Stimulated activated naive B cell treated with anti-CD40 and anti-IgM and Interleukin-4, amounts not matched to agents 10 μg/mL and 1 μg/mL and 100 μg/mL, for 72 hours (primary cell): ENCODE results near the gene MPP7.
"Not testable (repeated sequence)": the region's sequence is repeated elsewhere in the genome, so short reads cannot be mapped to it uniquely, and the experiment has no call there.

Experiments used
- ATAC-seq, 2 donors: fragments of 150-1000 bp; cut with Tn5 transposase; replicated peaks; 2 replicates each; pipeline ENCODE4 v1.10.0; 2021; ENCODE audit warnings: moderate library complexity in 1 of 2
- DNase-seq: peaks from one replicate; pipeline ENCODE4 v3.0.0; 2021
- H3K27ac Mint-ChIP-seq: one replicate; pipeline ENCODE4 v1.8.0; 2022; ENCODE audit warnings: mild to moderate bottlenecking, mixed read lengths
- H3K27me3 Mint-ChIP-seq, 2 donors: one replicate each; pipeline ENCODE4 v1.8.0; 2022; ENCODE audit warnings: mixed read lengths in 2 of 2
- H3K36me3 Mint-ChIP-seq, 2 donors: one replicate each; pipeline ENCODE4 v1.8.0; 2022; ENCODE audit warnings: mixed read lengths in 2 of 2, mild to moderate bottlenecking in 1 of 2
- H3K4me1 Mint-ChIP-seq, 2 donors: one replicate each; pipeline ENCODE4 v1.8.0; 2022; ENCODE audit warnings: mixed read lengths in 2 of 2, mild to moderate bottlenecking in 1 of 2
- H3K4me3 Mint-ChIP-seq, 2 donors: one replicate each; pipeline ENCODE4 v1.8.0; 2022; ENCODE audit warnings: mild to moderate bottlenecking in 2 of 2, mixed read lengths in 2 of 2, moderate library complexity in 1 of 2
- H3K9me3 Mint-ChIP-seq, 2 donors: one replicate each; pipeline ENCODE4 v1.8.0; 2022; ENCODE audit warnings: mixed read lengths in 2 of 2, mild to moderate bottlenecking in 1 of 2

The MPP7 gene

GRCh38 chr10:28319061-28319460, 16.2 kb upstream of the MPP7 start:
- not testable (repeated sequence) for H3K4me1 Mint-ChIP-seq, H3K36me3 Mint-ChIP-seq, DNase-seq, ATAC-seq, H3K27me3 Mint-ChIP-seq, H3K4me3 Mint-ChIP-seq, H3K27ac Mint-ChIP-seq, H3K9me3 Mint-ChIP-seq

- Mint-ChIP-seq H3K27ac (no peak overlapping the region), H3K4me1 (no peaks in the 10 kb centered on the region), H3K27me3 (peaks cover 5 to 6% of the 10 kb centered on the region in 2 donors), H3K36me3 (no peaks in the 10 kb centered on the region), H3K4me3 (no peak overlapping the region), H3K9me3 (no peaks in the 10 kb centered on the region)
- no peak for DNase-seq
- no peak for ATAC-seq
Measured at GRCh38 chr10:28318626-28319025, 15.8 kb upstream of the MPP7 start.

- DNase-seq: no peak
- H3K27me3 Mint-ChIP-seq: peaks cover 5 to 6% of the 10 kb centered on the region in 2 donors
- no peaks in the 10 kb centered on the region for H3K36me3 Mint-ChIP-seq
- peaks cover 0 to 1% of the 10 kb centered on the region in 2 donors for H3K4me1 Mint-ChIP-seq
- ATAC-seq: no peak
- no peak overlapping the region for H3K27ac Mint-ChIP-seq
- H3K9me3 Mint-ChIP-seq: no peaks in the 10 kb centered on the region
- no peak overlapping the region for H3K4me3 Mint-ChIP-seq
Measured at GRCh38 chr10:28317760-28318159, 14.9 kb upstream of the MPP7 start.

GRCh38 chr10:28316696-28317095, 13.8 kb upstream of the MPP7 start:
- no peak for ATAC-seq
- H3K27me3 Mint-ChIP-seq: peaks cover 5 to 13% of the 10 kb centered on the region in 2 donors
- peaks cover 3 to 4% of the 10 kb centered on the region in 2 donors for H3K9me3 Mint-ChIP-seq
- peaks cover 0 to 3% of the 10 kb centered on the region in 2 donors for H3K36me3 Mint-ChIP-seq
- H3K27ac Mint-ChIP-seq: no peak overlapping the region
- H3K4me1 Mint-ChIP-seq: peaks cover 0 to 8% of the 10 kb centered on the region in 2 donors
- no peak overlapping the region for H3K4me3 Mint-ChIP-seq
- DNase-seq: no peak

- ATAC-seq: no peak
- H3K27me3 Mint-ChIP-seq: peaks cover 8 to 17% of the 10 kb centered on the region in 2 donors
- no peak for DNase-seq
- H3K9me3 Mint-ChIP-seq: peaks cover 3 to 4% of the 10 kb centered on the region in 2 donors
- H3K36me3 Mint-ChIP-seq: peaks cover 0 to 3% of the 10 kb centered on the region in 2 donors
- H3K4me1 Mint-ChIP-seq: peaks cover 0 to 8% of the 10 kb centered on the region in 2 donors
- no peak overlapping the region for H3K4me3 Mint-ChIP-seq
- H3K27ac Mint-ChIP-seq: no peak overlapping the region
Measured at GRCh38 chr10:28315140-28315539, 12.3 kb upstream of the MPP7 start.

- Mint-ChIP-seq H3K4me1 (peaks cover 0 to 8% of the 10 kb centered on the region in 2 donors), H3K27ac (no peak overlapping the region), H3K27me3 (peaks cover 13 to 23% of the 10 kb centered on the region in 2 donors), H3K9me3 (peaks cover 3 to 4% of the 10 kb centered on the region in 2 donors), H3K36me3 (peaks cover 0 to 3% of the 10 kb centered on the region in 2 donors), H3K4me3 (no peak overlapping the region)
- DNase-seq (no peak), ATAC-seq (no peak)
Measured at GRCh38 chr10:28314211-28314610, 11.3 kb upstream of the MPP7 start.

- Mint-ChIP-seq H3K36me3 (peaks cover 0 to 3% of the 10 kb centered on the region in 2 donors), H3K27ac (no peak overlapping the region), H3K9me3 (peaks cover 3 to 4% of the 10 kb centered on the region in 2 donors), H3K4me3 (no peak overlapping the region), H3K27me3 (peaks cover 20 to 35% of the 10 kb centered on the region in 2 donors), H3K4me1 (peaks cover 0 to 8% of the 10 kb centered on the region in 2 donors)
- DNase-seq (no peak), ATAC-seq (no peak)
Measured at GRCh38 chr10:28312572-28312971, 9.7 kb upstream of the MPP7 start.

- H3K4me3 Mint-ChIP-seq: no peak overlapping the region
- ATAC-seq (no peak), DNase-seq (no peak)
- H3K4me1 Mint-ChIP-seq: peaks cover 0 to 8% of the 10 kb centered on the region in 2 donors
- H3K27me3 Mint-ChIP-seq: peaks cover 26 to 45% of the 10 kb centered on the region in 2 donors
- peaks cover 0 to 3% of the 10 kb centered on the region in 2 donors for H3K36me3 Mint-ChIP-seq
- no peak overlapping the region for H3K27ac Mint-ChIP-seq
- H3K9me3 Mint-ChIP-seq: peaks cover 3 to 4% of the 10 kb centered on the region in 2 donors
Measured at GRCh38 chr10:28311104-28311503, 8.2 kb upstream of the MPP7 start.

GRCh38 chr10:28307267-28307666, 4.4 kb upstream of the MPP7 start:
- H3K27ac Mint-ChIP-seq: no peak overlapping the region
- H3K4me3 Mint-ChIP-seq: no peak overlapping the region
- peaks cover 2 to 3% of the 10 kb centered on the region in 2 donors for H3K9me3 Mint-ChIP-seq

GRCh38 chr10:28305553-28305952, 2.7 kb upstream of the MPP7 start:
- Mint-ChIP-seq H3K4me3 (no peak overlapping the region), H3K27me3 (peaks cover 42 to 55% of the 10 kb centered on the region in 2 donors), H3K27ac (no peak overlapping the region), H3K9me3 (no peaks in the 10 kb centered on the region), H3K36me3 (no peaks in the 10 kb centered on the region), H3K4me1 (peaks cover 13 to 20% of the 10 kb centered on the region in 2 donors)
- ATAC-seq (no peak), DNase-seq (no peak)

More at GRCh38 chr10:28307267-28307666, 4.4 kb upstream of the MPP7 start:
- Mint-ChIP-seq H3K27me3 (peaks cover 42 to 59% of the 10 kb centered on the region in 2 donors), H3K36me3 (peaks cover 0 to 2% of the 10 kb centered on the region in 2 donors), H3K4me1 (peaks cover 11 to 16% of the 10 kb centered on the region in 2 donors)
- ATAC-seq: no peak
- DNase-seq: no peak

GRCh38 chr10:28304032-28304571, 1.2 kb upstream of the MPP7 start:
- peaks cover 33 to 43% of the 10 kb centered on the region in 2 donors for H3K27me3 Mint-ChIP-seq
- H3K36me3 Mint-ChIP-seq: no peaks in the 10 kb centered on the region
- no peaks in the 10 kb centered on the region for H3K9me3 Mint-ChIP-seq
- peaks cover 15 to 23% of the 10 kb centered on the region in 2 donors for H3K4me1 Mint-ChIP-seq
- ATAC-seq (no peak), DNase-seq (no peak)
- no peak overlapping the region for H3K27ac Mint-ChIP-seq
- no peak overlapping the region for H3K4me3 Mint-ChIP-seq

GRCh38 chr10:28302012-28302637, 739 bp downstream of the MPP7 start:
- H3K9me3 Mint-ChIP-seq: no peaks in the 10 kb centered on the region
- H3K4me1 Mint-ChIP-seq: peaks cover 17 to 26% of the 10 kb centered on the region in 2 donors
- no peaks in the 10 kb centered on the region for H3K36me3 Mint-ChIP-seq
- no peak overlapping the region for H3K27ac Mint-ChIP-seq
- ATAC-seq: no peak
- DNase-seq: no peak
- peak overlapping the region; percentile 69 to 94 for H3K4me3 Mint-ChIP-seq
- H3K27me3 Mint-ChIP-seq: peaks cover 27 to 30% of the 10 kb centered on the region in 2 donors

GRCh38 chr10:28300027-28300426, 2.8 kb downstream of the MPP7 start:
- no peak for DNase-seq
- H3K27me3 Mint-ChIP-seq: peaks cover 12% of the 10 kb centered on the region in 2 donors
- no peak overlapping the region for H3K4me3 Mint-ChIP-seq
- H3K36me3 Mint-ChIP-seq: no peaks in the 10 kb centered on the region
- H3K27ac Mint-ChIP-seq: no peak overlapping the region
- H3K9me3 Mint-ChIP-seq: no peaks in the 10 kb centered on the region
- H3K4me1 Mint-ChIP-seq: peaks cover 19 to 26% of the 10 kb centered on the region in 2 donors
- no peak for ATAC-seq

- Mint-ChIP-seq H3K36me3 (no peaks in the 10 kb centered on the region), H3K4me1 (peaks cover 16 to 21% of the 10 kb centered on the region in 2 donors), H3K27me3 (peaks cover 4 to 5% of the 10 kb centered on the region in 2 donors), H3K4me3 (no peak overlapping the region), H3K27ac (no peak overlapping the region), H3K9me3 (no peaks in the 10 kb centered on the region)
- no peak for ATAC-seq
- DNase-seq: no peak
Measured at GRCh38 chr10:28298951-28299350, 3.9 kb downstream of the MPP7 start.

GRCh38 chr10:28296023-28296422, 6.8 kb downstream of the MPP7 start:
- Mint-ChIP-seq H3K9me3 (no peaks in the 10 kb centered on the region), H3K27ac (no peak overlapping the region), H3K4me1 (peaks cover 7 to 12% of the 10 kb centered on the region in 2 donors), H3K36me3 (no peaks in the 10 kb centered on the region), H3K4me3 (no peak overlapping the region), H3K27me3 (no peaks in the 10 kb centered on the region)
- ATAC-seq (no peak), DNase-seq (no peak)
